Measurements from ENCODE around the gene WFDC1.

- TF ChIP-seq, protein P1, sequence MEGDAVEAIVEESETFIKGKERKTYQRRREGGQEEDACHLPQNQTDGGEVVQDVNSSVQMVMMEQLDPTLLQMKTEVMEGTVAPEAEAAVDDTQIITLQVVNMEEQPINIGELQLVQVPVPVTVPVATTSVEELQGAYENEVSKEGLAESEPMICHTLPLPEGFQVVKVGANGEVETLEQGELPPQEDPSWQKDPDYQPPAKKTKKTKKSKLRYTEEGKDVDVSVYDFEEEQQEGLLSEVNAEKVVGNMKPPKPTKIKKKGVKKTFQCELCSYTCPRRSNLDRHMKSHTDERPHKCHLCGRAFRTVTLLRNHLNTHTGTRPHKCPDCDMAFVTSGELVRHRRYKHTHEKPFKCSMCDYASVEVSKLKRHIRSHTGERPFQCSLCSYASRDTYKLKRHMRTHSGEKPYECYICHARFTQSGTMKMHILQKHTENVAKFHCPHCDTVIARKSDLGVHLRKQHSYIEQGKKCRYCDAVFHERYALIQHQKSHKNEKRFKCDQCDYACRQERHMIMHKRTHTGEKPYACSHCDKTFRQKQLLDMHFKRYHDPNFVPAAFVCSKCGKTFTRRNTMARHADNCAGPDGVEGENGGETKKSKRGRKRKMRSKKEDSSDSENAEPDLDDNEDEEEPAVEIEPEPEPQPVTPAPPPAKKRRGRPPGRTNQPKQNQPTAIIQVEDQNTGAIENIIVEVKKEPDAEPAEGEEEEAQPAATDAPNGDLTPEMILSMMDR (IDR thresholded peaks at IDR 0.05): no peak
- TF ChIP-seq, protein P2, sequence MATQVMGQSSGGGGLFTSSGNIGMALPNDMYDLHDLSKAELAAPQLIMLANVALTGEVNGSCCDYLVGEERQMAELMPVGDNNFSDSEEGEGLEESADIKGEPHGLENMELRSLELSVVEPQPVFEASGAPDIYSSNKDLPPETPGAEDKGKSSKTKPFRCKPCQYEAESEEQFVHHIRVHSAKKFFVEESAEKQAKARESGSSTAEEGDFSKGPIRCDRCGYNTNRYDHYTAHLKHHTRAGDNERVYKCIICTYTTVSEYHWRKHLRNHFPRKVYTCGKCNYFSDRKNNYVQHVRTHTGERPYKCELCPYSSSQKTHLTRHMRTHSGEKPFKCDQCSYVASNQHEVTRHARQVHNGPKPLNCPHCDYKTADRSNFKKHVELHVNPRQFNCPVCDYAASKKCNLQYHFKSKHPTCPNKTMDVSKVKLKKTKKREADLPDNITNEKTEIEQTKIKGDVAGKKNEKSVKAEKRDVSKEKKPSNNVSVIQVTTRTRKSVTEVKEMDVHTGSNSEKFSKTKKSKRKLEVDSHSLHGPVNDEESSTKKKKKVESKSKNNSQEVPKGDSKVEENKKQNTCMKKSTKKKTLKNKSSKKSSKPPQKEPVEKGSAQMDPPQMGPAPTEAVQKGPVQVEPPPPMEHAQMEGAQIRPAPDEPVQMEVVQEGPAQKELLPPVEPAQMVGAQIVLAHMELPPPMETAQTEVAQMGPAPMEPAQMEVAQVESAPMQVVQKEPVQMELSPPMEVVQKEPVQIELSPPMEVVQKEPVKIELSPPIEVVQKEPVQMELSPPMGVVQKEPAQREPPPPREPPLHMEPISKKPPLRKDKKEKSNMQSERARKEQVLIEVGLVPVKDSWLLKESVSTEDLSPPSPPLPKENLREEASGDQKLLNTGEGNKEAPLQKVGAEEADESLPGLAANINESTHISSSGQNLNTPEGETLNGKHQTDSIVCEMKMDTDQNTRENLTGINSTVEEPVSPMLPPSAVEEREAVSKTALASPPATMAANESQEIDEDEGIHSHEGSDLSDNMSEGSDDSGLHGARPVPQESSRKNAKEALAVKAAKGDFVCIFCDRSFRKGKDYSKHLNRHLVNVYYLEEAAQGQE (IDR thresholded peaks at IDR 0.05; ENCODE audit: insufficient read depth in 1 of 2, low read depth in 2 of 2, low read length in 1 of 2): no peak
Observed at GRCh38 chr16:84373907-84374489, 79.3 kb downstream of the WFDC1 start.

Measured in Panc1 (cell line).